PC-3 (cell line): Measurements from ENCODE around the gene SUCO.

Experiments
- CTCF ChIP-seq: fragments of 300-600 bp; sonication (generic); conservative IDR thresholded peaks from 2 replicates; pipeline ENCODE4 v1.5.1; 2017; ENCODE audit warnings: antibody characterized with exemption, low read depth, mild to moderate bottlenecking, low read length
- EZH2 ChIP-seq: fragments of 300-600 bp; sonication (generic); IDR thresholded peaks from one replicate; pipeline ENCODE4 v1.6.1; 2017; ENCODE audit warnings: antibody characterized with exemption, mild to moderate bottlenecking, low read length; ENCODE audit not compliant: unreplicated experiment
- EZH2phosphoT487 ChIP-seq: fragments of 300-600 bp; sonication (generic); IDR thresholded peaks from 2 replicates; pipeline ENCODE4 v1.6.1; 2018; ENCODE audit warnings: mild to moderate bottlenecking, antibody characterized with exemption, low read length, borderline replicate concordance

GRCh38 chr1:172630868-172631267 is 97.9 kb downstream of the SUCO start:
- TF ChIP-seq CTCF: no peak
- TF ChIP-seq EZH2: no peak
- no peak for TF ChIP-seq EZH2phosphoT487
